Measurements from ENCODE around the gene RORB. TPM values are rescaled to one million over a fixed set of nuclear protein-coding genes. Genes with fewer than 3 reads are reported as not detected.

RORB gene
- total RNA-seq, 1 experiment from 2014 or later = 8.7 TPM

DNA sequence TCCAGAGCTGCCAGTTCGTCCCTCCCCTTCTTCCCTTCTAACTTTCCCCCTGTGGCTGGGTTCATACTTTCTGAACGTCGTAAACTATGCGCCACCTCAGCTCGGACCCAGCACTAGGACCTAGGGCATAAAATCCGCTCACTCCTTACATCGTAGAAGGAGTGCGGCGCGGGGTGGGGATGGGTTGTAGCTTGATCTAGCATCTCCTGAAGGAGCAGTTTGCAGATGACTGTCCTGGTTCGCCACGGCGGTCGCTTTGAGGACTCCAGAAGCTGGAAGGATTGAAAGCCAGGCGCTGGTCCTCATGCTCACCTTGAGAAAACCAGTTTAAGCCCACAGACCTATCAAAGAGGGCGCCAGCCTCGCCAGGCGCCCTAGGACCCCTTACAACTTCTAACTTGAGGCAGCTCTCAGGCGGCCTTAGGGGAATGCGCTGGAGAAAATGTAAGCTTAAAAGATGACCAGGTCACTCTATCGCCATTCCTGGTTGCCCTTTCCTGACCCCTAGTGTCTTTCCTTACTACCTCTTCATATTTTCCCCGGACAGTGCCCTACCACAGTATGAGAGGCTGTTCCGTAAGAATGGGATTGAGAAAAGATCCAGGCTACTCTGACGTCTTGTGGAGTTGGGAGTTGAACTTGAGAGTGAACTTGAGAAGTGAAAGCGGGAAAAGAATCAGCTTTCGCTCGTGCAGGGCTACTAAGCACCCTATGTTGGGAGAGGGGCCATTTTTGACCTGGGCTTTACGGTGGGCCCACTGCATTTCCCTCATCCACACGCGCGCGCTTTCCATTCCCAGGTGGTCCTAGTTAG, 2.8 kb downstream of the RORB start:
- peak; percentile 1 for ATAC-seq
- H3K36me3 Mint-ChIP-seq = no peaks in the 10 kb centered on the region
- no peak for TF ChIP-seq MYBL2 (CRISPR knock-in tag; IDR thresholded peaks at IDR 0.05)
- TF ChIP-seq, protein P1, sequence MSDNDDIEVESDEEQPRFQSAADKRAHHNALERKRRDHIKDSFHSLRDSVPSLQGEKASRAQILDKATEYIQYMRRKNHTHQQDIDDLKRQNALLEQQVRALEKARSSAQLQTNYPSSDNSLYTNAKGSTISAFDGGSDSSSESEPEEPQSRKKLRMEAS (CRISPR knock-in tag; IDR thresholded peaks at IDR 0.05) = 0 out of 2 replicates have a peak, but pooled peaks have one; percentile 12
- DNase-seq (ENCODE audit: low spot score) = peak; percentile 28
- peak overlapping the region; percentile 82 for H3K4me3 Mint-ChIP-seq
- H3K27me3 Mint-ChIP-seq (ENCODE audit: low read depth) = peaks cover 42% of the 10 kb centered on the region
- POLR2A ChIA-PET = no interaction called here
- H3K27ac Mint-ChIP-seq = no peak overlapping the region
- H3K4me1 Mint-ChIP-seq = peaks cover 34% of the 10 kb centered on the region
- no peaks in the 10 kb centered on the region for H3K9me3 Mint-ChIP-seq
- CTCF ChIA-PET = interaction anchor here (1.6 kb wide), 1 partner anchor 70 kb away, joined by 3 read pairs; no protein-coding TSS in a partner anchor

DNA sequence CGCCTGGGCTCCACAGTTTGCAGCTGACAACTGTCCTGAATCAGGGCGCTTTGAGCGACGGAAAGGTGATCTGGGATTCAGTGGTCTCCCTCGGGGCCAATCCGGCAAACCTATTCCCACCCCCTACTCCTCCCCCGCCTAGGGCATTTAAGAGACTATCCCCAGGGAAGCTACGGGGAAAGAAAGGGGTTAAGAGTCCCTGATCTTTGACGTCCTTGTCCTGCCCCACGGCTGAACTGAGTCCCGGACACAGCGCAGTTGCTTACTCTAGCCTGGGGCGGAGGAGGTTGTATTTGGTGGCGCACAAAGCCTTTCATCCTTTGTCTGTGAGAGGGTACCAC, 3.4 kb downstream of the RORB start:
- H3K4me3 Mint-ChIP-seq = peak overlapping the region; percentile 82
- ChIA-PET POLR2A (no interaction called here), CTCF (interaction anchor here (1.2 to 1.6 kb wide), 2 partner anchors 9 to 70 kb away, joined by 3 read pairs; no protein-coding TSS in a partner anchor)
- ATAC-seq = peak; percentile 10
- no peaks in the 10 kb centered on the region for H3K36me3 Mint-ChIP-seq
- TF ChIP-seq, protein P2, sequence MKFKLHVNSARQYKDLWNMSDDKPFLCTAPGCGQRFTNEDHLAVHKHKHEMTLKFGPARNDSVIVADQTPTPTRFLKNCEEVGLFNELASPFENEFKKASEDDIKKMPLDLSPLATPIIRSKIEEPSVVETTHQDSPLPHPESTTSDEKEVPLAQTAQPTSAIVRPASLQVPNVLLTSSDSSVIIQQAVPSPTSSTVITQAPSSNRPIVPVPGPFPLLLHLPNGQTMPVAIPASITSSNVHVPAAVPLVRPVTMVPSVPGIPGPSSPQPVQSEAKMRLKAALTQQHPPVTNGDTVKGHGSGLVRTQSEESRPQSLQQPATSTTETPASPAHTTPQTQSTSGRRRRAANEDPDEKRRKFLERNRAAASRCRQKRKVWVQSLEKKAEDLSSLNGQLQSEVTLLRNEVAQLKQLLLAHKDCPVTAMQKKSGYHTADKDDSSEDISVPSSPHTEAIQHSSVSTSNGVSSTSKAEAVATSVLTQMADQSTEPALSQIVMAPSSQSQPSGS (CRISPR knock-in tag; IDR thresholded peaks at IDR 0.05; ENCODE audit: borderline replicate concordance, low read depth) = no peak
- no peak for TF ChIP-seq CREB1 (CRISPR knock-in tag; IDR thresholded peaks at IDR 0.05)
- TF ChIP-seq, protein P3, sequence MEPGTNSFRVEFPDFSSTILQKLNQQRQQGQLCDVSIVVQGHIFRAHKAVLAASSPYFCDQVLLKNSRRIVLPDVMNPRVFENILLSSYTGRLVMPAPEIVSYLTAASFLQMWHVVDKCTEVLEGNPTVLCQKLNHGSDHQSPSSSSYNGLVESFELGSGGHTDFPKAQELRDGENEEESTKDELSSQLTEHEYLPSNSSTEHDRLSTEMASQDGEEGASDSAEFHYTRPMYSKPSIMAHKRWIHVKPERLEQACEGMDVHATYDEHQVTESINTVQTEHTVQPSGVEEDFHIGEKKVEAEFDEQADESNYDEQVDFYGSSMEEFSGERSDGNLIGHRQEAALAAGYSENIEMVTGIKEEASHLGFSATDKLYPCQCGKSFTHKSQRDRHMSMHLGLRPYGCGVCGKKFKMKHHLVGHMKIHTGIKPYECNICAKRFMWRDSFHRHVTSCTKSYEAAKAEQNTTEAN (CRISPR knock-in tag; IDR thresholded peaks at IDR 0.05) = no peak
- TF ChIP-seq, protein P4, sequence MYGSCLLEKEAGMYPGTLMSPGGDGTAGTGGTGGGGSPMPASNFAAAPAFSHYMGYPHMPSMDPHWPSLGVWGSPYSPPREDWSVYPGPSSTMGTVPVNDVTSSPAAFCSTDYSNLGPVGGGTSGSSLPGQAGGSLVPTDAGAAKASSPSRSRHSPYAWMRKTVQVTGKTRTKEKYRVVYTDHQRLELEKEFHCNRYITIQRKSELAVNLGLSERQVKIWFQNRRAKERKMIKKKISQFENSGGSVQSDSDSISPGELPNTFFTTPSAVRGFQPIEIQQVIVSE (CRISPR knock-in tag; IDR thresholded peaks at IDR 0.05; ENCODE audit: borderline replicate concordance) = no peak
- no peak for TF ChIP-seq HMGA2 (CRISPR knock-in tag; IDR thresholded peaks at IDR 0.05)
- TF ChIP-seq ZBTB21 (CRISPR knock-in tag; IDR thresholded peaks at IDR 0.05; ENCODE audit: borderline replicate concordance) = 0 out of 2 replicates have a peak, but pooled peaks have one; percentile 32
- no peak for TF ChIP-seq JUN (CRISPR knock-in tag; IDR thresholded peaks at IDR 0.05)
- TF ChIP-seq ZNF263 (CRISPR knock-in tag; IDR thresholded peaks at IDR 0.05; ENCODE audit: low read depth) = no peak
- TF ChIP-seq NR3C1 (CRISPR knock-in tag; conservative IDR thresholded peaks at IDR 0.05; ENCODE audit: low read depth) = no peak
- TF ChIP-seq ZNF416 (CRISPR knock-in tag; IDR thresholded peaks at IDR 0.05) = no peak
- TF ChIP-seq SMAD3 (CRISPR knock-in tag; IDR thresholded peaks at IDR 0.05; ENCODE audit: borderline replicate concordance) = no peak
- TF ChIP-seq SOX15 (CRISPR knock-in tag; IDR thresholded peaks at IDR 0.05) = no peak
- TF ChIP-seq, protein P5, sequence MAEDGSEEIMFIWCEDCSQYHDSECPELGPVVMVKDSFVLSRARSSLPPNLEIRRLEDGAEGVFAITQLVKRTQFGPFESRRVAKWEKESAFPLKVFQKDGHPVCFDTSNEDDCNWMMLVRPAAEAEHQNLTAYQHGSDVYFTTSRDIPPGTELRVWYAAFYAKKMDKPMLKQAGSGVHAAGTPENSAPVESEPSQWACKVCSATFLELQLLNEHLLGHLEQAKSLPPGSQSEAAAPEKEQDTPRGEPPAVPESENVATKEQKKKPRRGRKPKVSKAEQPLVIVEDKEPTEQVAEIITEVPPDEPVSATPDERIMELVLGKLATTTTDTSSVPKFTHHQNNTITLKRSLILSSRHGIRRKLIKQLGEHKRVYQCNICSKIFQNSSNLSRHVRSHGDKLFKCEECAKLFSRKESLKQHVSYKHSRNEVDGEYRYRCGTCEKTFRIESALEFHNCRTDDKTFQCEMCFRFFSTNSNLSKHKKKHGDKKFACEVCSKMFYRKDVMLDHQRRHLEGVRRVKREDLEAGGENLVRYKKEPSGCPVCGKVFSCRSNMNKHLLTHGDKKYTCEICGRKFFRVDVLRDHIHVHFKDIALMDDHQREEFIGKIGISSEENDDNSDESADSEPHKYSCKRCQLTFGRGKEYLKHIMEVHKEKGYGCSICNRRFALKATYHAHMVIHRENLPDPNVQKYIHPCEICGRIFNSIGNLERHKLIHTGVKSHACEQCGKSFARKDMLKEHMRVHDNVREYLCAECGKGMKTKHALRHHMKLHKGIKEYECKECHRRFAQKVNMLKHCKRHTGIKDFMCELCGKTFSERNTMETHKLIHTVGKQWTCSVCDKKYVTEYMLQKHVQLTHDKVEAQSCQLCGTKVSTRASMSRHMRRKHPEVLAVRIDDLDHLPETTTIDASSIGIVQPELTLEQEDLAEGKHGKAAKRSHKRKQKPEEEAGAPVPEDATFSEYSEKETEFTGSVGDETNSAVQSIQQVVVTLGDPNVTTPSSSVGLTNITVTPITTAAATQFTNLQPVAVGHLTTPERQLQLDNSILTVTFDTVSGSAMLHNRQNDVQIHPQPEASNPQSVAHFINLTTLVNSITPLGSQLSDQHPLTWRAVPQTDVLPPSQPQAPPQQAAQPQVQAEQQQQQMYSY (CRISPR knock-in tag; IDR thresholded peaks at IDR 0.05) = peak; percentile 92; the same call in 1 of the 2 replicates
- peaks cover 42% of the 10 kb centered on the region for H3K27me3 Mint-ChIP-seq (ENCODE audit: low read depth)
- peak; percentile 38 for DNase-seq (ENCODE audit: low spot score)
- H3K9me3 Mint-ChIP-seq = no peaks in the 10 kb centered on the region
- H3K4me1 Mint-ChIP-seq = peaks cover 32% of the 10 kb centered on the region
- no peak overlapping the region for H3K27ac Mint-ChIP-seq
